ENCODE data around the gene TFR2. TPM values are rescaled to one million over a fixed set of nuclear protein-coding genes. Genes with fewer than 3 reads are reported as not detected.

Gene TFR2
- total RNA-seq, 1 experiment from 2014 or later, result 11.8 TPM

DNA sequence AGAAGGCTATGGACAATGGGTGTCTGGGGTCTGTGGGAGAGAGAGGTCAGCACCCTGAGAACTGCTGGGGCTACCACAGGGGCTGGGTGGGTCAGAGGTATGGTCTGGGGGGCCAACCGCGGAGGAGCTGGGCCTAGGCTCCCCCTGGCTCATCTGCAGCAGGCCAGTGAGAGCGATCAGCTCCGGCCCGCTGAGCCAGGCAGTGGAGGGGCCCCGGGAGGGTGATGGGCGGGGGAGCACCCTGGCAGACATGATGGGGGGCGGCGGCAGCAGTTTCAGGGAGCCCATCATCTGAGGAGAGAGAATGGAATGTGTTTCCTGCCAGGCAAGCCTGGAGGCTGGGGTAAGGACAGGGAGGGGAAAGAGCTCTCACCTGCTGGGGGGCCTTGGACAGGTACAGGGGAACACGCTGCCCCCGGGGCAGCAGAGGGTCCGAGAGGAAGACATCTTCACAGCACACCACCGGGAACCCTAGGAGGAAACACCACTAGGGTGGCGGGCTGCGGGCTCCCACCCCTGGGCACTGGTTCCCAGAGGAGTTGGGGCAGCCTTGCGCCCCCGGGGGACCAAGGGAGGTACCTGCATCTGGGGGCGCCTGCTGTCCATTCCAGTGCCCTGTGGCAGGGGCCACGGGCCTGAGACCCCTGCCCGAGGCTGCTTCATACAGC is 68.9 kb downstream of the TFR2 start:
- no peaks in the 10 kb centered on the region for H3K9me3 ChIP-seq (ENCODE audit: control insufficient read depth in 1 of 2, insufficient read depth in 1 of 2, low read depth in 1 of 2, low read length in 2 of 2)
- ATAC-seq, result no peak
- no TSS peak for BruUV-seq (replicated peaks)
- H3K27ac ChIP-seq (ENCODE audit: low read depth, low read length), result peak overlapping the region; percentile 10; the same call in 1 of the 2 replicates
- H3K4me3 ChIP-seq (replicated peaks in 1 of 2; ENCODE audit: low read depth in 1 of 2, low read length in 2 of 2), result no peak overlapping the region
- peaks cover 17 to 48% of the 10 kb centered on the region in 2 experiments for H3K4me1 ChIP-seq (ENCODE audit: control insufficient read depth in 1 of 2, insufficient read depth in 2 of 2, low read length in 2 of 2)
- CTCF ChIA-PET, result interaction anchor here (1.0 kb wide), 1 partner anchor 12 kb away, joined by 5 read pairs; no protein-coding TSS in a partner anchor
- H2AFZ ChIP-seq (ENCODE audit: low read depth, low read length, poor library complexity, severe bottlenecking), result no peak overlapping the region
- no peaks in the 10 kb centered on the region for H3K79me2 ChIP-seq (ENCODE audit: insufficient read depth, low read length)
- TF ChIP-seq CEBPB (IDR thresholded peaks at IDR 0.05; ENCODE audit: low read depth) (no peak), POLR2A (IDR thresholded peaks at IDR 0.05; ENCODE audit: borderline replicate concordance, extremely low read depth, insufficient read depth, insufficient read length) (no peak), TCF7L2 (IDR thresholded peaks at IDR 0.05; ENCODE audit: borderline replicate concordance, extremely low read depth, insufficient read depth, insufficient read length) (no peak), ELF1 (IDR thresholded peaks at IDR 0.05; ENCODE audit: borderline replicate concordance, low read depth) (no peak), ZFX (IDR thresholded peaks at IDR 0.05) (no peak), CBX3 (IDR thresholded peaks at IDR 0.05; ENCODE audit: low read depth) (no peak), EZH2 (IDR thresholded peaks at IDR 0.05) (no peak), ZNF274 (IDR thresholded peaks at IDR 0.05; ENCODE audit: low read depth, low read length) (no peak), FOSL1 (IDR thresholded peaks at IDR 0.05; ENCODE audit: low read depth) (no peak), SIN3A (IDR thresholded peaks at IDR 0.05; ENCODE audit: low read depth) (no peak), SP1 (IDR thresholded peaks at IDR 0.05; ENCODE audit: low read depth) (no peak), JUND (IDR thresholded peaks at IDR 0.05) (no peak), RAD21 (IDR thresholded peaks at IDR 0.05; ENCODE audit: low read depth) (no peak), EZH2phosphoT487 (IDR thresholded peaks at IDR 0.05; ENCODE audit: borderline replicate concordance) (no peak), EGR1 (IDR thresholded peaks at IDR 0.05; ENCODE audit: low read depth) (no peak), POLR2AphosphoS5 (IDR thresholded peaks at IDR 0.05; ENCODE audit: low read depth, low read length) (no peak)
- TF ChIP-seq, protein P1, sequence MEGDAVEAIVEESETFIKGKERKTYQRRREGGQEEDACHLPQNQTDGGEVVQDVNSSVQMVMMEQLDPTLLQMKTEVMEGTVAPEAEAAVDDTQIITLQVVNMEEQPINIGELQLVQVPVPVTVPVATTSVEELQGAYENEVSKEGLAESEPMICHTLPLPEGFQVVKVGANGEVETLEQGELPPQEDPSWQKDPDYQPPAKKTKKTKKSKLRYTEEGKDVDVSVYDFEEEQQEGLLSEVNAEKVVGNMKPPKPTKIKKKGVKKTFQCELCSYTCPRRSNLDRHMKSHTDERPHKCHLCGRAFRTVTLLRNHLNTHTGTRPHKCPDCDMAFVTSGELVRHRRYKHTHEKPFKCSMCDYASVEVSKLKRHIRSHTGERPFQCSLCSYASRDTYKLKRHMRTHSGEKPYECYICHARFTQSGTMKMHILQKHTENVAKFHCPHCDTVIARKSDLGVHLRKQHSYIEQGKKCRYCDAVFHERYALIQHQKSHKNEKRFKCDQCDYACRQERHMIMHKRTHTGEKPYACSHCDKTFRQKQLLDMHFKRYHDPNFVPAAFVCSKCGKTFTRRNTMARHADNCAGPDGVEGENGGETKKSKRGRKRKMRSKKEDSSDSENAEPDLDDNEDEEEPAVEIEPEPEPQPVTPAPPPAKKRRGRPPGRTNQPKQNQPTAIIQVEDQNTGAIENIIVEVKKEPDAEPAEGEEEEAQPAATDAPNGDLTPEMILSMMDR (IDR thresholded peaks at IDR 0.05 in 2 of 3, conservative IDR thresholded peaks at IDR 0.05 in 1 of 3; ENCODE audit: borderline replicate concordance in 1 of 3, insufficient read depth in 1 of 3, low read depth in 2 of 3, low read length in 2 of 3), result no peak
- TF ChIP-seq, protein P2, sequence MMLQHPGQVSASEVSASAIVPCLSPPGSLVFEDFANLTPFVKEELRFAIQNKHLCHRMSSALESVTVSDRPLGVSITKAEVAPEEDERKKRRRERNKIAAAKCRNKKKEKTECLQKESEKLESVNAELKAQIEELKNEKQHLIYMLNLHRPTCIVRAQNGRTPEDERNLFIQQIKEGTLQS (IDR thresholded peaks at IDR 0.05), result no peak
- TF ChIP-seq, protein P3, sequence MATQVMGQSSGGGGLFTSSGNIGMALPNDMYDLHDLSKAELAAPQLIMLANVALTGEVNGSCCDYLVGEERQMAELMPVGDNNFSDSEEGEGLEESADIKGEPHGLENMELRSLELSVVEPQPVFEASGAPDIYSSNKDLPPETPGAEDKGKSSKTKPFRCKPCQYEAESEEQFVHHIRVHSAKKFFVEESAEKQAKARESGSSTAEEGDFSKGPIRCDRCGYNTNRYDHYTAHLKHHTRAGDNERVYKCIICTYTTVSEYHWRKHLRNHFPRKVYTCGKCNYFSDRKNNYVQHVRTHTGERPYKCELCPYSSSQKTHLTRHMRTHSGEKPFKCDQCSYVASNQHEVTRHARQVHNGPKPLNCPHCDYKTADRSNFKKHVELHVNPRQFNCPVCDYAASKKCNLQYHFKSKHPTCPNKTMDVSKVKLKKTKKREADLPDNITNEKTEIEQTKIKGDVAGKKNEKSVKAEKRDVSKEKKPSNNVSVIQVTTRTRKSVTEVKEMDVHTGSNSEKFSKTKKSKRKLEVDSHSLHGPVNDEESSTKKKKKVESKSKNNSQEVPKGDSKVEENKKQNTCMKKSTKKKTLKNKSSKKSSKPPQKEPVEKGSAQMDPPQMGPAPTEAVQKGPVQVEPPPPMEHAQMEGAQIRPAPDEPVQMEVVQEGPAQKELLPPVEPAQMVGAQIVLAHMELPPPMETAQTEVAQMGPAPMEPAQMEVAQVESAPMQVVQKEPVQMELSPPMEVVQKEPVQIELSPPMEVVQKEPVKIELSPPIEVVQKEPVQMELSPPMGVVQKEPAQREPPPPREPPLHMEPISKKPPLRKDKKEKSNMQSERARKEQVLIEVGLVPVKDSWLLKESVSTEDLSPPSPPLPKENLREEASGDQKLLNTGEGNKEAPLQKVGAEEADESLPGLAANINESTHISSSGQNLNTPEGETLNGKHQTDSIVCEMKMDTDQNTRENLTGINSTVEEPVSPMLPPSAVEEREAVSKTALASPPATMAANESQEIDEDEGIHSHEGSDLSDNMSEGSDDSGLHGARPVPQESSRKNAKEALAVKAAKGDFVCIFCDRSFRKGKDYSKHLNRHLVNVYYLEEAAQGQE (IDR thresholded peaks at IDR 0.05; ENCODE audit: low read depth), result no peak
- TF ChIP-seq, protein P4, sequence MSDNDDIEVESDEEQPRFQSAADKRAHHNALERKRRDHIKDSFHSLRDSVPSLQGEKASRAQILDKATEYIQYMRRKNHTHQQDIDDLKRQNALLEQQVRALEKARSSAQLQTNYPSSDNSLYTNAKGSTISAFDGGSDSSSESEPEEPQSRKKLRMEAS (IDR thresholded peaks at IDR 0.05), result no peak
- no peak for DNase-seq (ENCODE audit: low read depth, low spot score)
- intact Hi-C loops (cut with micrococcal nuclease), result no loop called here
- no peaks in the 10 kb centered on the region for H3K27me3 ChIP-seq (ENCODE audit: insufficient read depth, low read length)
- H4K20me1 ChIP-seq (ENCODE audit: insufficient read depth), result no peaks in the 10 kb centered on the region
- no peak overlapping the region for H3K9ac ChIP-seq (ENCODE audit: low read length)
- no peaks in the 10 kb centered on the region for H3K9me2 ChIP-seq (ENCODE audit: insufficient read depth)
- H3K4me2 ChIP-seq (ENCODE audit: low read length), result peak overlapping the region; percentile 40
- POLR2A ChIA-PET, result no interaction called here
- RAD21 ChIA-PET (ENCODE audit: low non-redundant PET in 1 of 2, low total read pairs in 2 of 2, uncharacterized antibody in 2 of 2, unreplicated experiment in 2 of 2), result no interaction called here
- peaks cover 0 to 2% of the 10 kb centered on the region in 2 experiments; a peak in 1 of 4 replicates for H3K36me3 ChIP-seq (ENCODE audit: control insufficient read depth in 1 of 2, insufficient read depth in 2 of 2, low read length in 2 of 2)

Data from HCT116 (cell line).